Activated CD4-positive, alpha-beta T cell treated with anti-CD3 and anti-CD28 coated beads for 4 hours (primary cell): ENCODE results near the gene DZIP1.
"Not testable (repeated sequence)": the region's sequence is repeated elsewhere in the genome, so short reads cannot be mapped to it uniquely, and the experiment has no call there.

Experiments used
- DNase-seq, 2 donors: peaks; one replicate each; pipeline ENCODE4 v3.0.0-alpha.2; 2020

Gene DZIP1, protein sequence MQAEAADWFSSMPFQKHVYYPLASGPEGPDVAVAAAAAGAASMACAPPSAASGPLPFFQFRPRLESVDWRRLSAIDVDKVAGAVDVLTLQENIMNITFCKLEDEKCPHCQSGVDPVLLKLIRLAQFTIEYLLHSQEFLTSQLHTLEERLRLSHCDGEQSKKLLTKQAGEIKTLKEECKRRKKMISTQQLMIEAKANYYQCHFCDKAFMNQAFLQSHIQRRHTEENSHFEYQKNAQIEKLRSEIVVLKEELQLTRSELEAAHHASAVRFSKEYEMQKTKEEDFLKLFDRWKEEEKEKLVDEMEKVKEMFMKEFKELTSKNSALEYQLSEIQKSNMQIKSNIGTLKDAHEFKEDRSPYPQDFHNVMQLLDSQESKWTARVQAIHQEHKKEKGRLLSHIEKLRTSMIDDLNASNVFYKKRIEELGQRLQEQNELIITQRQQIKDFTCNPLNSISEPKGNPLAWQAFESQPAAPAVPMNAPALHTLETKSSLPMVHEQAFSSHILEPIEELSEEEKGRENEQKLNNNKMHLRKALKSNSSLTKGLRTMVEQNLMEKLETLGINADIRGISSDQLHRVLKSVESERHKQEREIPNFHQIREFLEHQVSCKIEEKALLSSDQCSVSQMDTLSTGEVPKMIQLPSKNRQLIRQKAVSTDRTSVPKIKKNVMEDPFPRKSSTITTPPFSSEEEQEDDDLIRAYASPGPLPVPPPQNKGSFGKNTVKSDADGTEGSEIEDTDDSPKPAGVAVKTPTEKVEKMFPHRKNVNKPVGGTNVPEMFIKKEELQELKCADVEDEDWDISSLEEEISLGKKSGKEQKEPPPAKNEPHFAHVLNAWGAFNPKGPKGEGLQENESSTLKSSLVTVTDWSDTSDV

GRCh38 chr13:95644601-95645052, at the start of gene DZIP1:
TSS of gene DZIP1 (minus strand) at chr13:95644706. CDS start at chr13:95642029, 2,677 bp downstream.
- no peak for DNase-seq

GRCh38 chr13:95690986-95691385, 46.5 kb upstream of the DZIP1 start:
- DNase-seq: not testable (repeated sequence)

DNA sequence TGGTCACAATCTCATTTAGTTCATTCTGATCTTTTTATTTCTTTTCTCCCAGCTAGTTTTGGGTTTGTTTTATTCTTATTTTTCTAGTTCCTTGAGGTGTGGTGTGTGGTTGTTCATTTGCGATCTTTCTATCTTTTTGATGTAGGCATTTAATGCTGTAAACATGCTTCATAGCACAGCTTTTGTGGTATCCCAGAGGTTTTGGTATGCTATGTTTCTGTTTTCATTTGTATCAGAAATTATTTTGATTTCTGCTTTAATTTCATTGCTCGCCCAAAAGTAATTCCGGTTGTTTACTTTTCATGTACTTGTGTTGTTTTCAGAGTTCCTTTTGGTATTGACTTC, 45.0 kb upstream of the DZIP1 start:
- no peak for DNase-seq

DNA sequence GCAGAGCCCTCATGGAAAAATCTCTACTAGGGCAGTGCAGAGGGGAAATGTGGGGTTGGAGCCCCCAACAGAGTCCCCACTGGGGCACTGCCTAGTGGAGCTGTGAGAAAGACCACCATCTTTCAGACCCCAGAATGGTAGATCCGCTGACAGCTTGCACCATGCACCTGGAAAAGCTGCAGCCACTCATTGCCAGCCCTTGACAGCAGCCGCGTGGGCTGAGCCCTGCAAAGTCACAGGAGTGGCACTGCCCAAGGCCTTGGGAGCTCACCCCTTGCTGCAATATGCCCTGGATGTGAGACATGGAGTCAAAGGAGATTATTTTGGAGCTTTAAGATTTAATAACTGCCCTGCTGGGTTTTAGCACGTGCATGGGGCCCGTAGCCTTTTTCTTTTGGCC, 40.5 kb upstream of the DZIP1 start:
- DNase-seq: not testable (repeated sequence)

- no peak for DNase-seq
These were observed 39.9 kb upstream of the DZIP1 start for GRCh38 chr13:95684418-95684817.

GRCh38 chr13:95679722-95680121, 35.2 kb upstream of the DZIP1 start:
- DNase-seq: no peak

- DNase-seq: no peak
These were observed 34.5 kb upstream of the DZIP1 start for GRCh38 chr13:95678967-95679366.

GRCh38 chr13:95677564-95678266, 33.2 kb upstream of the DZIP1 start:
- DNase-seq: peak; percentile 3 to 11

DNA sequence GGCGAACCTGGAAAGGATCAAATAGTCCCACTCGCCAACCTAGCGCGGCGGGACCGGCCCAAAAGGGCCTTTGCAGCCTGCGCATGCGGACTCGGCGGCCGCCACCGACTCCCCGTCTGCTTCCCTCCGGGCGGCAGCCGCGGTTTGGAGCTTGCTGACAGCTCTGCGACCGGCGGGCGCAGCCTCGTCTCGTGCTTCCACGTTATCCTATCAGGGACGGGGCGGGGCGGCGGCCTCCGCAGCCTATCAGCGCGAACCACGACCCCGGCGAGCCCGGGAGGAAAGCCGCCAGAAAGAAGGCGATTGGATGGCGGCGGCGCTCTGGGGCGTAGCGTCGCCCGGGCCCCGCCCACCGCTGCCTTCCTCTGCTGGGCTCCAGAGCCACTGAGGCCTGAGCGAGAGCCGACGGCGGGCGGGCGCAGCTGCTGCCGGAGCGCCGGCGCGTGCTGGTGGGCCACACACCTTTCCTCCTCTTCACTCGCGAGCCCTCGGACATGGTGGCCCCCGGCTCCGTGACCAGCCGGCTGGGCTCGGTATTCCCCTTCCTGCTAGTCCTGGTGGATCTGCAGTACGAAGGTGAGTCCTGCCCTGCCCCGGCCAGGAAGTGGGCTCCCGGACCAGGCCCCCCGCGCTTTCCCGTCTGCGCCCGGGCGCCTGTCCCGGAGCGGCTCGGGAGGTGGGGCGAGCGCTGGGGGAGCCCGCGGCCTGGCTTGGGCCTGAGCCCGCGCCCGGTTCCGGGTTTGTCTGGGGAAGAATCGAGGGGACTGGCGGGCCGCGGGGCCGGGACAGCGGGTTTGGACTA, 32.5 kb upstream of the DZIP1 start, which contains the start of gene DNAJC3:
TSS of gene DNAJC3 (plus strand) at position 378 of the 802 bp plus-strand sequence. CDS start at position 495, 117 bp downstream.
- DNase-seq: peak; percentile 97

- peak in 1 of 2 donors; percentile 8 for DNase-seq
These were observed 31.7 kb upstream of the DZIP1 start for GRCh38 chr13:95676105-95676761.

- DNase-seq: no peak
These were observed 27.1 kb upstream of the DZIP1 start for GRCh38 chr13:95671597-95671996.

GRCh38 chr13:95667235-95667634, 22.7 kb upstream of the DZIP1 start:
- not testable (repeated sequence) for DNase-seq

DNA sequence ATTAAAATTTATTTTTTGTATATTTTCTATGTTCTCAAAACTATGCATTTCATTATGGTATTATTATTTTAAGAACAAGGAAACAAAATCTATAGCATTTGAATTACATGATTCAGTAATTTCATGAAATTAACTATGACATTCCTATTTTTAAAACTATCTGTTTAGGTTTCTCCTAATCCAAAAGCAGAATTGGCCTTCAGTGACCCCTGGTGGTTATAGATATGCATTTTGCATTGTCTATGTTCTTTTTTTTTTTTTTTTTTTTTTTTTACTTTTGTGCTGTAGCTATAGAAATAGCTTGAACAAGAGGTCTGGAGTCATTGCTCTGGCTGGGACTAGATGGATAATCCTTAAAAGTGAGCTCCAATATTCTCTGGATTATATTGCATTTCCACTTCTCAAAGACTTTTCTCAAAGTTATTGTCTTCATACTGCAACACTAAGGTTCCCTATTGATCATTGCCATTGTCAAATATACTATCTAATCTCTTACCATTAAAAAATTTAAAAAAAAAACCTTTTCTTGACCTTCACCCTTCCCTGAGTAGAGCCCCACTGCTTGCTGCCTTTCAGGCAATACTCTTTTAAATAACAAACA, 16.6 kb upstream of the DZIP1 start:
- peak in 1 of 2 donors; percentile 14 for DNase-seq

DNA sequence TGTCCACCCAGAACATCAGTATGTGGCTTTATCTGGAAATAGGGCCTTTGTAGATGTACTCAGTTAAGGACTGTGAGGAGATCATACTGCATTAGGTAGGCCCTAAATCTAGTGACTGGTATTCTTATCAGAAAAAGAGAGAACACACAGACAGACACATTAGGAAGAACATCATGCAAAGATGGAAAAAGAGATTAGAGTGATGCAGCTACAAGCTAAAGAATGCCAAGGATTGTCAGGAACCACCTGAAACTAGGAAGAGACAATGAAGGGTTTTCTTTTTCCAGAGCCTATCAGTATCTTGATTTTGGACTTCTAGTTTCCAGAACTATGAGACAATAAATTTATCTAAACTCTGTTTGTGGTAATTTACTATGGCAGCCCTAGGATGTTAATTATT, 15.0 kb upstream of the DZIP1 start:
- no peak for DNase-seq

DNA sequence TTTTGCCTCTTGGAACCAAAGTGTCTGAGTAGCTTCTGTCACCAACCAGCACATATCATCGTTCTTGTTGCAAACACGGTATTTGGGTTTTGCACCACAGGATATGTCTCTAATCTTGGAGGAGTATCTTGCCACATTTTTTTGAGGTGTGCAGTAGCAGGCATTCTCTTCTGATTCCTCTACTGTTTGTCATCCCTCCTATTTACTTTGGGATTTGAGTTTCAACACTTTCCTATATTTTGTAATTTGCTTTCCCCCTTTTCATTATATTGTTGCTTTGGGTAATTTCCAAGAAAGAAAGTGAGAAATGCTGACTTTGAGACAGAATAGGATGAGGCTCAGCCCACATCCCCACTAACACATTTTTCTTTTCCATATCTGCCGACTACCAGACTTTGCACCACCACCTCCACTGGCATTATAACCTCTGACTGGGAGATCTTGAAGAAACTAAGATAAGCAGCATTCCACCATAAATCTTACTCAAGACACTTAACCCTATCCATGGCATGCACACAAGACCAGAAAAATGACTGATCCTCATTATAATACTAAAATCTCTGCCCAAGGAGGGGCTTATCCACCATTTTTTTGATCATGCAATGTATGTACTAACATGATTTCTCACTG, 12.0 kb upstream of the DZIP1 start:
- no peak for DNase-seq

- DNase-seq: no peak
These were observed 8.3 kb upstream of the DZIP1 start for GRCh38 chr13:95652821-95653220.

DNA sequence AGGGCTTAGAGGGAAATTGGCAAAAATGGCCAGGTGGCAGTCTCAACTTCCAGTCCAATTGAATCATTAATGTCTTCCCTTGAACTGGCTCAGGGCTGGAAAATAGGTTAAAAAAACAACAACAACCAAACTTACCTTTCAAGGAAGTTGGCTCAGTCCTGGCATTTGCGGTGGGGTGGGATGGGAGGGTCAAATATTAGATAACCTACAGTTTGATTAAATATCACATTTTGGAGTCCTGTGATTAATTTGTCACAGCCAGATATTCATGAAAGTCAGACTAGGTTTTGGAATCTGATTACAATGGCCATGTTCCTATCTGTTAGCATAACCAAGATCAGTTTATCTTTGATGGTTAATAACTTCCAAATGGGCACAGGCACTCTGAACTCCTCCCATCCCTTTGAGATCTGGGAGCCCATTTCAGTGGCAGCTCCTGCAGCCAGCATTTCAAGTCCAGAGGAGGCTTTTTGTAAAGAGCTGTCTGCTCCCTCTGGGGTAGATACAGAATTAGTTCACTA, 7.8 kb upstream of the DZIP1 start:
- no peak for DNase-seq

DNA sequence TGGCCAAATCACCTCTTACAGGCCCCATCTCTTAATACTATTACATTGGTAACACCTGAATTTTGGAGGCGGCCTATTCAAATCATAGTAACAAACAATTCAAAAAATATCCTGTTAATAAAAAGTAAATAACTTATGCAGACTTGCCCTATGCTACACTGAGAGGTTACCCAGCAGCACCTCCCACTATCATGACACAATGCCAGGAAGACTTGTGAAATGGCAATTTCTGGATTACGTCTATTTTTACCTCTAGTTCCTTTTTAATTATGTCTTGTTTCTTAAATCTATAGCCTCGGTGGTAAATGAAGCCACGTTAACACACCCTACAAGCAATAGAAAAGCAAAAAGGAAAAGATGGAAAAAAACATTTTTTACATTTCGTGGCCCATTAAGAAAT, 6.2 kb upstream of the DZIP1 start:
- no peak for DNase-seq

DNA sequence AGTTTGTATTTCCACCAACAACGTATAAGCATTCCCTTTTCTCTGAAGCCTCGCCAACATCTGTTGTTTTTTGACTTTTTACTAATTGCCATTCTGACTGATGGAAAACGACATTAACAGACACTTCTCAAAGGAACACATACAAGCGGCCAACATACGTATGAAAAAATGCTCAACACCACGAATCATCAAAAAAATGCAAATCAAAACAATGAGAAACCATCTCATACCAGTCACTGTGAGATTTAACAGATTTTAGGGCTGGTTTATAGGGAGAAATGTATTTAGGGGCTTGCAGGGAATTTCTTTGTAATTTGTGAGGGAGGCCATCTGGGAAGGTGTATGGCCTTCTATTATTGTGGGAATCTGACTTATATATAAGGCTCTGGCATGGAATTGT, 2.8 kb upstream of the DZIP1 start:
- no peak for DNase-seq

- DNase-seq: no peak
These were observed 439 bp downstream of the DZIP1 start for GRCh38 chr13:95643936-95644598.
